HFF-Myc (cell line): ENCODE data around the gene OST4.
A peak's percentile ranks its signal among the peaks of the same experiment; 100 is the strongest.

Experiments used
- DNase-seq: peaks from one replicate; pipeline ENCODE4 v3.0.0-alpha.2; 2011; ENCODE audit warnings: low read depth; ENCODE audit errors: extremely low read depth
- H3K4me3 ChIP-seq: replicated peaks from 2 replicates; pipeline ENCODE4 v1.5.1; 2011; ENCODE audit warnings: low read depth, mild to moderate bottlenecking, control low read depth, low read length
- CTCF ChIP-seq: IDR thresholded peaks from 2 replicates; pipeline ENCODE4 v1.5.1; 2012; ENCODE audit warnings: mild to moderate bottlenecking, low read depth, low read length, control low read depth; ENCODE audit errors: missing control alignments

The OST4 gene

GRCh38 chr2:27091746-27092695 is 20.6 kb upstream of the OST4 start:
- no peak for TF ChIP-seq CTCF
- no peak overlapping the region for H3K4me3 ChIP-seq
- no peak for DNase-seq

GRCh38 chr2:27089111-27089954 is 17.9 kb upstream of the OST4 start:
- DNase-seq: no peak
- no peak overlapping the region for H3K4me3 ChIP-seq
- TF ChIP-seq CTCF: no peak

GRCh38 chr2:27088634-27089033 is 17.2 kb upstream of the OST4 start:
- H3K4me3 ChIP-seq: no peak overlapping the region
- no peak for DNase-seq
- TF ChIP-seq CTCF: no peak

DNA sequence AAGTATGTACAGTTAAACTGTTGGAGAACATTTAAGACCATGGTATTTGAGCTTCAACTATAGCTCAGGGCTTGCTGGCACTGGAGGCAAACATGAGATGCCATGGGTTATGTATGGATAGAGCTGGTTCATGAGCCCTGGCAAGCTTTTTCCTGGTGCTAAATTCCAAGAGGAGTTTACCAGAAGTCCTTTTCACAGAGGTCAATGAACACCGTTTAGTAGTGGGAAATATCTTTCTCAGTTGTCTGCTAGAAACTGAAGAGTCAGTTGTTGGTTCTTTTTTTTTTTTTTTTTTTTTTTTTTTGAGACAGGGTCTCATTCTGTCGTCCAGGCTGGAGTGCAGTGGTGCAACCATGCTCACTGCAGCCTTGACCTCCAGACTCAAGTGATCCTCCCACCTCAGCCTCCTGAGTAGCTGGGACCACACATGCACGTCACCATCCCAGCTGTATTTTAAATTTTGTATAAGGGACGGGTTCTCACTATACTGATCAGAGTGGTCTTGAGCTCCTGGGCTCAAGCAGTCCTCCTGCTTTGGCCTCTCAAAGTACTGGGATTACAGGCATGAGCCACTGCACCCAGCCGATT is 16.5 kb upstream of the OST4 start:
- DNase-seq: no peak
- no peak for TF ChIP-seq CTCF
- peak overlapping the region; percentile 60 for H3K4me3 ChIP-seq

DNA sequence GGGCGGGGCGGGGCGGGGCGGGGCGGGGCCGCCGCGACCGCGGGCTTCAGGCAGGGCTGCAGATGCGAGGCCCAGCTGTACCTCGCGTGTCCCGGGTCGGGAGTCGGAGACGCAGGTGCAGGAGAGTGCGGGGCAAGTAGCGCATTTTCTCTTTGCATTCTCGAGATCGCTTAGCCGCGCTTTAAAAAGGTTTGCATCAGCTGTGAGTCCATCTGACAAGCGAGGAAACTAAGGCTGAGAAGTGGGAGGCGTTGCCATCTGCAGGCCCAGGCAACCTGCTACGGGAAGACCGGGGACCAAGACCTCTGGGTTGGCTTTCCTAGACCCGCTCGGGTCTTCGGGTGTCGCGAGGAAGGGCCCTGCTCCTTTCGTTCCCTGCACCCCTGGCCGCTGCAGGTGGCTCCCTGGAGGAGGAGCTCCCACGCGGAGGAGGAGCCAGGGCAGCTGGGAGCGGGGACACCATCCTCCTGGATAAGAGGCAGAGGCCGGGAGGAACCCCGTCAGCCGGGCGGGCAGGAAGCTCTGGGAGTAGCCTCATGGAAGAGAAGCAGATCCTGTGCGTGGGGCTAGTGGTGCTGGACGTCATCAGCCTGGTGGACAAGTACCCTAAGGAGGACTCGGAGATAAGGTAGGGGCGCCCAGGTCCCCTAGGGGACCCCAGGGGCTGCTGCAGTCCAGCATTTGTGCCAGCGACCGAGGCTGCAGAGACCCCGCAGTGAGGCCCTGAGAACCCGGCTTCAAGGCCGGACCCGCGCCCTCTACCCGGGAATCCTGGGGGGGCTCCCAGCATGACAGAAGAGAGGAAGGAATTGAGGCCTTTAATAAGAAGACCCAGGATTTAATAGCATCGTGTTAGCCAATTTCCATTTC is 15.5 kb upstream of the OST4 start, which contains the start of gene KHK:
KHK (plus strand) TSS at position 49 of the 870 bp plus-strand sequence; CDS start at position 537, 488 bp downstream.
- peak within 1 kb of the TSS; percentile 60 for H3K4me3 ChIP-seq
- DNase-seq: no peak
- TF ChIP-seq CTCF: no peak

DNA sequence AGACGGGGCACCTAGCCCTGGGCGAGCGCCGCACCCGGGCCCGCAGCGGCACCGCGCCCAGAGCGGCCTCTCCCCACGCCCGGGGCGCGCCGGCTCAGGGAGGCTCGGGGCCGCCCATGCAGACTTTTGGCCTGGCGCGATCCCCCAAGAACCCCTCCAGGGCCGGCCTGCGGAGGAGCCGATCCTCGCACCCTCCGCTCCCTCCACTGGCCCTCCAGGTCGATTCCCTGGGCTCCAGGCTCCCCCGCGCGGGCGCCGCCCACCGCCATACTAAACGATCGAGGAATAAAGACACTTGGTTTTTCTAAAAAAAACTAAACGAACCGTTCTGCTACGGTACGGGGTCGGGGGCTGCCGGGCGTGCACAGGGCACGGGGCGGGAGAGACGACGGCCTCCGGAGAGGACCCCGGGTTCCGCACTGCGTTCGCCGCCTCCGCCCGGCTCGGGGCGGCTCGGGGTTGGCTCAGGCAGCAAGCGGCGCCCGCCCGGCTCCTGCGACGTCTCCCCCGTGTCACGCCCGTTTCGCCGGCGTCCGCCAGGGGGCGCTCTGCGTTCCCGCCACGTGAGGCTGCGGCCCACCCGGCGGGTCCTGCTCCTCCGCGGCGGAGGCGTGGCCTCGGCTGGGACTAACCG is 14.8 kb upstream of the OST4 start:
- no peak for DNase-seq
- H3K4me3 ChIP-seq: peak overlapping the region; percentile 60
- TF ChIP-seq CTCF: peak; percentile 61
